GM19372 (cell line): ENCODE data around the gene BBS2.
A peak's percentile ranks its signal among the peaks of the same experiment; 100 is the strongest.

ENCODE experiments used
- ATAC-seq: cut with Tn5 transposase; IDR thresholded peaks from one replicate; pipeline ENCODE4 v1.9.1; 2021; ENCODE audit warnings: mild to moderate bottlenecking, low read depth, moderate library complexity; ENCODE audit not compliant: unreplicated experiment

BBS2 gene

GRCh38 chr16:56519459-56520250, at the start of gene BBS2:
BBS2 (minus strand) TSS chr16:56520024; CDS start chr16:56519862, 162 bp downstream.
- ATAC-seq = peak; percentile 91

- ATAC-seq = no peak
Measured at GRCh38 chr16:56564793-56565477, 45.1 kb upstream of the BBS2 start, which contains the start of gene MT4. MT4 (plus strand) TSS chr16:56565073; CDS start chr16:56565129, 56 bp downstream.

GRCh38 chr16:56561126-56561525, 41.3 kb upstream of the BBS2 start:
- ATAC-seq = no peak

GRCh38 chr16:56560447-56560846, 40.6 kb upstream of the BBS2 start:
- no peak for ATAC-seq

- ATAC-seq = no peak
Measured at GRCh38 chr16:56559109-56559508, 39.3 kb upstream of the BBS2 start.

GRCh38 chr16:56558024-56558747, 38.4 kb upstream of the BBS2 start:
- no peak for ATAC-seq

GRCh38 chr16:56554441-56554840, 34.6 kb upstream of the BBS2 start:
- no peak for ATAC-seq

GRCh38 chr16:56551796-56552738, 32.2 kb upstream of the BBS2 start:
- no peak for ATAC-seq

GRCh38 chr16:56549744-56550385, 30.0 kb upstream of the BBS2 start:
- no peak for ATAC-seq

- ATAC-seq = no peak
Measured at GRCh38 chr16:56549161-56549560, 29.3 kb upstream of the BBS2 start.

- ATAC-seq = no peak
Measured at GRCh38 chr16:56547949-56548567, 28.2 kb upstream of the BBS2 start.

- no peak for ATAC-seq
Measured at GRCh38 chr16:56547120-56547948, 27.5 kb upstream of the BBS2 start.

- no peak for ATAC-seq
Measured at GRCh38 chr16:56542039-56542438, 22.2 kb upstream of the BBS2 start.

GRCh38 chr16:56539656-56540055, 19.8 kb upstream of the BBS2 start:
- ATAC-seq = no peak

- ATAC-seq = no peak
Measured at GRCh38 chr16:56538331-56538730, 18.5 kb upstream of the BBS2 start.

GRCh38 chr16:56534847-56535383, 15.1 kb upstream of the BBS2 start:
- ATAC-seq = no peak

GRCh38 chr16:56532714-56533113, 12.9 kb upstream of the BBS2 start:
- no peak for ATAC-seq

GRCh38 chr16:56530872-56531271, 11.0 kb upstream of the BBS2 start:
- ATAC-seq = no peak
